LNCAP (cell line): Measurements from ENCODE around the gene GKN1.

Experiments
- TF ChIP-seq, protein P1 (sequence below): fragments of 450-650 bp; IDR thresholded peaks from 2 replicates; pipeline ENCODE4 v1.5.1; 2017; ENCODE audit warnings: mild to moderate bottlenecking

GKN1 gene

DNA sequence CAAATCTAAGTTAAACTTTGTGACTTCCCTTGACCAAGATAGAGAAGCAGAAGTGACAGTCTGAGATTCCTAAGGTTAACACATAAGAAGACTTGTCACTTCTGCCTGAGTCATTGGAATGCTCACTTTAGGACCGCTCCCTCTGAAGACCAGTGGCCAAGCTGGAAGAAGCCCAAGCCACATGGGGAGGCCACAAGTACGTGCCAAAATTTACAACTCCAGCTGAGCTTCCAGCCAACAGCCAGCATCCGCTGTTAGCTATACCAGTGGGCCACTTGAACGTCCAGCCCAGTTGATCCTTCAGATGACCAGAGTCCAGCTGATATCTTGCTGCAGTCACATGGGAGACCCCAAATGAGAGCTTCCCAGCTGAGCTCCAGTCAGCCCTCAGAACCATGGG is 20.4 kb downstream of the GKN1 start:
- TF ChIP-seq, protein P1, sequence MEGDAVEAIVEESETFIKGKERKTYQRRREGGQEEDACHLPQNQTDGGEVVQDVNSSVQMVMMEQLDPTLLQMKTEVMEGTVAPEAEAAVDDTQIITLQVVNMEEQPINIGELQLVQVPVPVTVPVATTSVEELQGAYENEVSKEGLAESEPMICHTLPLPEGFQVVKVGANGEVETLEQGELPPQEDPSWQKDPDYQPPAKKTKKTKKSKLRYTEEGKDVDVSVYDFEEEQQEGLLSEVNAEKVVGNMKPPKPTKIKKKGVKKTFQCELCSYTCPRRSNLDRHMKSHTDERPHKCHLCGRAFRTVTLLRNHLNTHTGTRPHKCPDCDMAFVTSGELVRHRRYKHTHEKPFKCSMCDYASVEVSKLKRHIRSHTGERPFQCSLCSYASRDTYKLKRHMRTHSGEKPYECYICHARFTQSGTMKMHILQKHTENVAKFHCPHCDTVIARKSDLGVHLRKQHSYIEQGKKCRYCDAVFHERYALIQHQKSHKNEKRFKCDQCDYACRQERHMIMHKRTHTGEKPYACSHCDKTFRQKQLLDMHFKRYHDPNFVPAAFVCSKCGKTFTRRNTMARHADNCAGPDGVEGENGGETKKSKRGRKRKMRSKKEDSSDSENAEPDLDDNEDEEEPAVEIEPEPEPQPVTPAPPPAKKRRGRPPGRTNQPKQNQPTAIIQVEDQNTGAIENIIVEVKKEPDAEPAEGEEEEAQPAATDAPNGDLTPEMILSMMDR: no peak

DNA sequence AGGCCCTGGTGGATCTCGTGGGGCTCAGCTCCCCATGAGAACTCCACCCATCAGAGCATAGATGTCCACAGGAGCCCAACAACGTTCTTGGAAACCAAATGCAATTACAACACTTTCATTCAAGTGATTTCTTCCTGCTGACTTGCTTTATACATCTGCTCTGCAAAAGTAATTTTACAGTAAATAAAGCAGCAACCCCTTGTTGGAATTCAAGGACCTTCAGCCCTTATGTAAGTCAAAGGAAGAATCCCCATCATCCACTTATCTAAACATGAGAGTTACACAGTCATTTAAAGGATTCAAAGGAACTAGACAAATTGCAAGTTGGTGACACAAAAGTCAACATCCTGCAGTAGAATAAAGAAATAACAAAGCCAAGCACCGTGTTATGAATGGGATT is 21.5 kb downstream of the GKN1 start:
- TF ChIP-seq, protein P1: no peak

DNA sequence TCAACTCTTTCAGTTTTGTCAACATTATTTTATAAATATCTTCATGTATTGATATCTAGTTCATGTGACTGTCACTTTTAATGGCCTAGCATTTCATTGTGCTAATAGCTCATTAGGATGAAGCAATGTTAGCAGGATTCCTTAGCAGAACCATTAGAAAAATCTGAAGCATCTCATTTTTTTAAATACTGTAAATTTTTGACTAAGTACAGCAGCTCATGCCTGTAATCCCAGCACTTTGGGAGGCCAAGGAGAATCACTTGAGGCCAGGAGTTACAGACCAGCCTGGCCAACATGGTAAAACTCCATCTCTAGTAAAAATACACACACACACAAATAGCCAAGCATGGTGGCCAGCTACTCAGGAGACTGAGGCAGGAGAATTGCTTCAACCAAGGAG is 23.0 kb downstream of the GKN1 start:
- TF ChIP-seq, protein P1: no peak

DNA sequence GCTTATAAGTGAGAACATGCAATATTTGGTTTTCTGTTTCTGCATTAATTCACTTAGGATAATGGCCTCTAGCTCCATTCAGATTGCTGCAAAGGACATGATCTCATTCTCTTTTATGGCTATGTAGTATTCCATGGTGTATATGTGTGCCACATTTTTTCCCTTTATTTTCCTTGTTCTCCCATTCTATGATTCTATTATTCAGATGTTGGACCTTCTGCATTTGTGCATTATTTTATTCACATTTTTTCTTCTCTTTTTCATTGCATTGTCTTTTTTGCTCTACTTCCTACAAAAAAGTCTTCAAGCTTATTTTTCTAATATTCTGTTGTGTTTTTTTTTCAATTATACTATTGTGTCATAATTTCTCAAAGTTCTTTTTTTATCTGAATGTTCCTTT is 27.4 kb downstream of the GKN1 start:
- TF ChIP-seq, protein P1: no peak

DNA sequence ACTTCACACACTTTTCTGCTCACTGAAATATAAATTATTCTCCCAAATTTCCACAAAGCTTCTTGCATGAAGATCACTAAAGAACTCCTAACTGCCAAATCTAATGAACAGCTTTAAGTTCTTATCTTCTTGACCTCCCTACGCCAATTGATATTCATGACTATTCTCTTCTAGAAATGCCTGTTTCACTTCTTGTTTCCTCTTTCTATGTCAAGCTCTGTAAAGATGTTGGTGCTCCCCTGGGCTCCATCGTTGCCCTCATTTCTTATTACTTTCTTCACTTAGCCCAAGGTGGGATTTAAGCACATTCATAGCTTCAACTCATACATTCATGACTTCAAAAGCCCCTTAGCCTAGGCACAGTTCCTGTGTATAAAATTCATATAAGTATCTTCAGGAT is 29.3 kb downstream of the GKN1 start:
- TF ChIP-seq, protein P1: no peak

DNA sequence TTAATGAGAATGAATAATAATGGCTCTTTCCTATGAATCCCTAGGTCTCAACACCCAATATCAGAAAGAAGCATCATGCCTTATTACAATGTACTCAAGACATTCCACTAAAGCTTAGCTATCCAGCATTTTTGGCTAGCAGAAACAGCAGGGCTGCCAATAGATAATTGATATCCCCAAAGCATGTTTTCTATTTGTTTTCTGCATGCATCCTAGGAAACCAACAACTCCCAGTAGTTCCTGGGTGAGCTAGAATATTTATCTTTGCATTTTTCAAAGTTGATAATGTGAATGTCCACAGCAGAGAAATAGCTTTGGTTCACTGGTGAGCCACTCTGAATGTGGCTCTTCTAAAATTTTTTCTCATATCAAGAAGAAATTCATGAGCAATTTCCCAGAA is 32.7 kb downstream of the GKN1 start:
- TF ChIP-seq, protein P1: no peak

DNA sequence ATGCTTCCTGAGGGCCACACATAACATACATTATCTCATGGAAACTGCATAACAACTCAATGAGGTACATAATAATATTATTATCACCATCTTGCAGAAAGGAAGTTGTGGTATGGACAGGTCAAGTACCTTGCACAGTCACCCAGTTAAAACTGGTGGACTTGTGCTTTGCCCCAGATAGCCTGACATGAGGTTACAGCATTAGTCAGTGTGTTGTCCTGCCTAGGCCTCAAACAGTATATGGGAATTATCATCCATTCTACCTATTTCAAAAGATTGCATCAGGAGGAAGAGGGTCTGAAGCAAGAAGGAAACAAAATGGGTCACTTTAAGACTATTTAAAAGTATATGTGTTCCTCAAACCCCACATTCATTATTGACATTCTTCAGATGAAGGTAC is 33.2 kb downstream of the GKN1 start:
- TF ChIP-seq, protein P1: no peak

DNA sequence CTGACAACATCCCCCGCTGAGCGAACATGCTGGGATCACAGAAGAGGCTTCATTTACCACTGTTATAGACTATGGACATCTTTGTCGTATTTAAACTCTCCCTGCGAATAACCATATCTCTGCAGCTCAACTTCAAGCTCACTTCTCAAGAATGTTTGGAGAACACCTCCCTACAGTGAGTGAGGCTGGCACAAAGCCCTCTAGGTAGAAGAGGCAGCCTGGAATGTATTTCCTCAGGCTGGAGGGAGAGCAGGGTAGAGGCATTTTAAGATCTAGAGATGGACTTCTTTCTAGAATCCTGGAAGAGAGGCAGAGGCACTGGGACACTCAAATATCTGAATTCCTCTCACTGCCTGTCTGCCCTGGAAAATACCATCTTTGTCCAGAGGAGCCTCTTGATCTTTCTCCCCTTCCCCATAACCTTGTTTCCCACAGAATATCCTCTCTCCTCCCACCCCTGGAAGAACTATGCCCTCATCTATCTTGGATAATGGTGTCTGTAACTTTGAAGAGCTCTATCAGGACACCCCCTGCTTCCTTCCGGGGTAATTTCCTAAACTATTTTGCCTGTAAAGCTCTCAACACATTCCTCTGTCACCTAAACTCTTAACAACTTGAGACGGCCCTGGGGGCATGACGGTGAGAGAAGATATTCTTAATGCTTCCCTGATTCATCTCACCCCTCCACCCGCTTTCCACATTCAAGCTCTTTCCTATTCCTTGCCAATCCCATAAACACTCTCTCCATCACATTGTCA is 36.2 kb downstream of the GKN1 start:
- TF ChIP-seq, protein P1: no peak
